Endothelial cell of umbilical vein (primary cell): Measurements from ENCODE around the gene ANKRD34A. TPM values are rescaled to one million over a fixed set of nuclear protein-coding genes. Genes with fewer than 3 reads are reported as not detected.

ENCODE experiments used
- BruUV-seq: library from RNA; stranded (reverse); fragments of 400-500 nt; replicated peaks from 2 replicates; lab custom pipeline; 2021; lab: Mats Ljungman, UMichigan
- CTCF ChIA-PET: fragments of 300-600, 350-600 bp; sonication (Branson Sonifier 250); formaldehyde crosslinking; loops from one replicate; lab custom pipeline; 2021; ENCODE audit warnings: antibody characterized with exemption, inconsistent platforms; lab: Charles Lee
- POLR2A ChIA-PET: fragments of 300-600, 350-600 bp; sonication (Branson Sonifier 250); formaldehyde crosslinking; loops from one replicate; lab custom pipeline; 2021; ENCODE audit warnings: antibody characterized with exemption, inconsistent platforms; lab: Charles Lee
- DNase-seq: peaks from one replicate; pipeline ENCODE4 v3.0.0-alpha.2; 2011; ENCODE audit warnings: low read depth, low spot score
- FAIRE-seq: peaks from 2 replicates; lab custom pipeline; 2011; peaks lifted over from hg19 to GRCh38; lab: Jason Lieb, UNC
- H2AFZ ChIP-seq: 2 replicates; pipeline ENCODE4 v1.6.0; 2012; ENCODE audit warnings: low read depth, low read length, control low read depth, inconsistent platforms
- H3K27ac ChIP-seq: 2 replicates; pipeline ENCODE4 v1.5.1; 2011; ENCODE audit warnings: low read depth, mild to moderate bottlenecking, control low read depth, low read length, moderate library complexity; ENCODE audit not compliant: insufficient read depth
- H3K27me3 ChIP-seq, 2 experiments: 2 replicates each; pipeline versions ENCODE4 v1.6.0 to v1.6.1; 2011; ENCODE audit warnings: low read length in 2 of 2, mixed read lengths in 1 of 2; ENCODE audit not compliant: control insufficient read depth in 2 of 2, insufficient read depth in 2 of 2
- H3K36me3 ChIP-seq, 2 experiments: 2 replicates in 1 of 2; 3 replicates in 1 of 2; pipeline ENCODE4 v1.5.1; 2011; ENCODE audit warnings: low read length in 2 of 2, mild to moderate bottlenecking in 1 of 2, moderate library complexity in 1 of 2; ENCODE audit not compliant: control insufficient read depth in 2 of 2, insufficient read depth in 2 of 2; ENCODE audit errors: extremely low read depth in 1 of 2
- H3K4me1 ChIP-seq: 3 replicates; pipeline ENCODE4 v1.5.1; 2011; ENCODE audit warnings: mild to moderate bottlenecking, low read length; ENCODE audit not compliant: control insufficient read depth, insufficient read depth; ENCODE audit errors: extremely low read depth
- H3K4me2 ChIP-seq: 2 replicates; pipeline ENCODE4 v1.6.1; 2011; ENCODE audit warnings: low read length, control low read depth, mixed read lengths; ENCODE audit not compliant: insufficient read depth
- H3K4me3 ChIP-seq, 3 experiments: fragments of 200-600 bp in 1 of 3; sonication (generic), shearing (Covaris generic) in 1 of 3; replicated peaks in 1 of 3; 2 replicates each; pipeline ENCODE4 v1.5.1; 2011 to 2016; ENCODE audit warnings: control low read depth in 3 of 3, low read length in 3 of 3, mild to moderate bottlenecking in 2 of 3, inconsistent platforms in 1 of 3, low read depth in 1 of 3, moderate library complexity in 1 of 3; ENCODE audit not compliant: insufficient read depth in 1 of 3
- H3K79me2 ChIP-seq: 2 replicates; pipeline ENCODE4 v1.6.0; 2012; ENCODE audit warnings: low read length, inconsistent platforms; ENCODE audit not compliant: control insufficient read depth, insufficient read depth
- H3K9ac ChIP-seq: replicated peaks from 2 replicates; pipeline ENCODE3; 2011; ENCODE audit warnings: low read length, control low read depth; ENCODE audit not compliant: insufficient read depth; ENCODE audit errors: extremely low read depth
- H3K9me1 ChIP-seq: replicated peaks from 3 replicates; pipeline ENCODE4 v1.6.0; 2011; ENCODE audit warnings: mild to moderate bottlenecking, low read length; ENCODE audit not compliant: control insufficient read depth, insufficient read depth; ENCODE audit errors: extremely low read depth
- H3K9me3 ChIP-seq: replicated peaks from 2 replicates; pipeline ENCODE4 v1.5.1; 2012; ENCODE audit warnings: low read length, inconsistent platforms; ENCODE audit not compliant: control insufficient read depth, insufficient read depth
- H4K20me1 ChIP-seq: replicated peaks from 2 replicates; pipeline ENCODE3; 2011; ENCODE audit warnings: mild to moderate bottlenecking, low read length; ENCODE audit not compliant: control insufficient read depth, insufficient read depth; ENCODE audit errors: extremely low read depth
- EZH2 ChIP-seq: IDR thresholded peaks from 2 replicates; pipeline ENCODE4 v1.6.1; 2012; ENCODE audit warnings: borderline replicate concordance, low read depth, mild to moderate bottlenecking, moderate library complexity, low read length, inconsistent platforms; ENCODE audit not compliant: severe bottlenecking
- FOS ChIP-seq: IDR thresholded peaks from 2 replicates; pipeline ENCODE4 v1.6.1; 2011; ENCODE audit warnings: mild to moderate bottlenecking, low read length, moderate library complexity, borderline replicate concordance; ENCODE audit not compliant: insufficient read depth
- GATA2 ChIP-seq: IDR thresholded peaks from 2 replicates; pipeline ENCODE4 v1.7.0; 2011; ENCODE audit warnings: low read depth, mild to moderate bottlenecking, moderate library complexity, mixed read lengths, low read length; ENCODE audit not compliant: insufficient read length, insufficient read depth
- JUN ChIP-seq: IDR thresholded peaks from 2 replicates; pipeline ENCODE4 v1.6.1; 2011; ENCODE audit warnings: borderline replicate concordance, low read depth; ENCODE audit not compliant: insufficient read length, insufficient read depth
- MYC ChIP-seq: IDR thresholded peaks from one replicate; pipeline ENCODE4 v1.6.1; 2011; ENCODE audit warnings: mild to moderate bottlenecking, low read depth, low read length
- POLR2A ChIP-seq: IDR thresholded peaks from 2 replicates; pipeline ENCODE4 v1.6.1; 2012; ENCODE audit warnings: low read depth, mild to moderate bottlenecking, control low read depth, low read length
- POLR2AphosphoS5 ChIP-seq: IDR thresholded peaks from 2 replicates; pipeline ENCODE4 v1.6.1; 2012; ENCODE audit warnings: low read depth, mild to moderate bottlenecking, control low read depth, low read length, moderate library complexity; ENCODE audit not compliant: insufficient read depth
- dilution Hi-C: fragments of 300-500 bp; cut with MboI; formaldehyde crosslinking; loops from one replicate; pipeline ENCODE4 v1.15.0; 2019; ENCODE audit warnings: low sequenced_read_pairs; ENCODE audit not compliant: extremely low pct_ligation_motif_present
- intact Hi-C: fragments of 100-400 bp; cut with micrococcal nuclease; formaldehyde crosslinking; loops from one replicate; pipeline ENCODE4 v1.10.0; 2022
- polyA plus RNA-seq, 4 experiments: library from polyadenylated mRNA; depleted of rRNA in 3 of 4; stranded (reverse) in 3 of 4; unstranded in 1 of 4; fragments of >200 nt; gene quantifications; 2 replicates each; pipeline versions ENCODE4 v1.2.1 to v1.2.3, GENCODE V29; 2011 to 2012; ENCODE audit warnings: missing spikeins in 1 of 4
- total RNA-seq: library from RNA; stranded (reverse); gene quantifications from 2 replicates; pipeline ENCODE4 v1.2.3, GENCODE V29; 2021
- TF ChIP-seq, protein P1 (sequence below), 2 donors: IDR thresholded peaks; 1 replicate in 1 of 2; 2 replicates in 1 of 2; pipeline ENCODE4 v1.5.1; 2011; ENCODE audit warnings: low read length in 2 of 2, mild to moderate bottlenecking in 2 of 2, moderate library complexity in 2 of 2, control low read depth in 1 of 2, inconsistent platforms in 1 of 2, low read depth in 1 of 2; ENCODE audit not compliant: insufficient read depth in 1 of 2; ENCODE audit errors: extremely low read depth in 1 of 2
- TF ChIP-seq, protein P2 (sequence below): IDR thresholded peaks from 2 replicates; pipeline ENCODE4 v1.6.1; 2011; ENCODE audit not compliant: insufficient read depth, insufficient read length

The ANKRD34A gene
- total and polyA plus RNA-seq, 2 donors (not counting 3 experiments of a cell fraction or from before 2014, with no cell fraction given): 0.24 to 0.43 TPM

DNA sequence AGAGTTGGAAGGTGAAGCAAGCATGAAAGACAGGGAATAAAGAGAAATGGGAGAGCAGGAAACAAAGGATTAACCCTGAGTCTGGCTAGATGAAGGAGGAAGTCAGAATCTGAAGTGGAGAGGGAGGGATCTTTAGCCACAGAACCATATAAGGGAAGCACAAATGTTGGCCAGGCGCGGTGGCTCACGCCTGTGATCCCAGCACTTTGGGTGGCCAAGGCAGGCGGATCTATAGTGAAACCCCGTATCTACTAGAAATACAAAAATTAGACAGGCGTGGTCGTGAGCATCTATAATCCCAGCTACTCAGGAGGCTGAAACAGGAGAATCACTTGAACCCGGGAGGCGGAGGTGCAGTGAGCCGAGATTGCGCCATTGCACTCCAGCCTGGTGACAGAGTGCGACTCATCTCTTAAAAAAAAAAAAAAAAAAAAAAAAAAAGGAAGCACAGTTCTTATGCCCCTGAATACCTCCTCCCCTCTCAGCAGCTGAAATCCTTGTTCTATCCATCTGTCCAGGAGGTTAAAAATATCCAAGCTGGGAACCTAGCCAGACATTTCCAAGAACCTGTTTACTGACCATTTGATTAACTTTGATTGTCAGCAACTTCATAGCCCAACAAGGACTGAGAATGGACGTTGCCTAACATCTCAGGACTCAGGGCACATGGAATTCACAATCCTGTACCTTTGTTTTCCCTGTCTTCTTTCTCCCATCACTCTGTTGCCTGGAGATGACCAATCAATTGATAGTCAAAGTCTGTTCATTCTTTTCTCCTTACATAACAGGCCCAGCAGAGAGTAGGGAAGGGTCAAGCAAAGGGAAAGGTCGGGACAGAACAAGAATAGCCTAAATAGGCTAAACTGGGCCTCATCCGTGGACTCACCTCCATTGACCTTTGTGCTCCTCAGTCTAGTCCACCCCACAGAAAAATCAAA lies 21.4 kb upstream of the ANKRD34A start:
- Histone ChIP-seq H3K4me1 (peaks cover 13% of the 10 kb centered on the region), H3K27ac (no peak overlapping the region), H3K79me2 (no peaks in the 10 kb centered on the region), H3K9me3 (no peaks in the 10 kb centered on the region), H3K4me3 (no peak overlapping the region), H3K9me1 (no peaks in the 10 kb centered on the region), H2AFZ (no peak overlapping the region), H3K9ac (no peak overlapping the region), H3K36me3 (no peaks in the 10 kb centered on the region), H3K27me3 (no peaks in the 10 kb centered on the region), H4K20me1 (no peaks in the 10 kb centered on the region), H3K4me2 (no peak overlapping the region)
- intact Hi-C loops (no loop called here), dilution Hi-C loops (no loop called here)
- ChIA-PET CTCF (interaction anchor here (1.1 to 20.0 kb wide), 2 partner anchors 8 to 21 kb away, joined by 4 to 496 read pairs; no protein-coding TSS in a partner anchor), POLR2A (no interaction called here)
- DNase-seq (peak; percentile 63), FAIRE-seq (no peak)
- BruUV-seq: no TSS peak
- TF ChIP-seq FOS (peak; percentile 13), EZH2 (no peak)
- TF ChIP-seq, protein P1, sequence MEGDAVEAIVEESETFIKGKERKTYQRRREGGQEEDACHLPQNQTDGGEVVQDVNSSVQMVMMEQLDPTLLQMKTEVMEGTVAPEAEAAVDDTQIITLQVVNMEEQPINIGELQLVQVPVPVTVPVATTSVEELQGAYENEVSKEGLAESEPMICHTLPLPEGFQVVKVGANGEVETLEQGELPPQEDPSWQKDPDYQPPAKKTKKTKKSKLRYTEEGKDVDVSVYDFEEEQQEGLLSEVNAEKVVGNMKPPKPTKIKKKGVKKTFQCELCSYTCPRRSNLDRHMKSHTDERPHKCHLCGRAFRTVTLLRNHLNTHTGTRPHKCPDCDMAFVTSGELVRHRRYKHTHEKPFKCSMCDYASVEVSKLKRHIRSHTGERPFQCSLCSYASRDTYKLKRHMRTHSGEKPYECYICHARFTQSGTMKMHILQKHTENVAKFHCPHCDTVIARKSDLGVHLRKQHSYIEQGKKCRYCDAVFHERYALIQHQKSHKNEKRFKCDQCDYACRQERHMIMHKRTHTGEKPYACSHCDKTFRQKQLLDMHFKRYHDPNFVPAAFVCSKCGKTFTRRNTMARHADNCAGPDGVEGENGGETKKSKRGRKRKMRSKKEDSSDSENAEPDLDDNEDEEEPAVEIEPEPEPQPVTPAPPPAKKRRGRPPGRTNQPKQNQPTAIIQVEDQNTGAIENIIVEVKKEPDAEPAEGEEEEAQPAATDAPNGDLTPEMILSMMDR (IDR thresholded peaks at IDR 0.05; ENCODE audit: extremely low read depth in 1 of 2, insufficient read depth in 1 of 2, low read depth in 1 of 2, low read length in 2 of 2): no peak

DNA sequence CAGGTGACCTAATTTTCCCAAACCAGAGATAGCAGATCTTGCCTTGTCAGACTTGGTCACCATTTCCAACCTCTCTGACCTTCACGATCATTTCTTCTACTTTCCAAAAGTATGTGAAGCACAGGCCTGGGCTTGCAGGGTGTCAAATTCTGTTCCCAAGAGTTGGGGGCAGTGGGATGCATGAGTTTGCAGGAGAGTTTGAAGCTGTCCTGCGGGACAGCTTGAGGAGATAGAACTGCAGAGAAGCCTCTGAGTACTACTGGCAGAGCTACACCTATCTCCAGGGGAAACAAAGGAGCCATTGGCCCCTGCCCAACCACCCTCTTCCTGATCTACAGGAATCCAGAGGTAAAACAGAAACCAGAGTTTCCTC lies 20.7 kb upstream of the ANKRD34A start:
- no peak for FAIRE-seq
- H3K9me3 ChIP-seq: no peaks in the 10 kb centered on the region
- no peaks in the 10 kb centered on the region for H3K79me2 ChIP-seq
- H3K4me3 ChIP-seq: no peak overlapping the region
- H3K27me3 ChIP-seq: no peaks in the 10 kb centered on the region
- TF ChIP-seq, protein P1 (IDR thresholded peaks at IDR 0.05; ENCODE audit: extremely low read depth in 1 of 2, insufficient read depth in 1 of 2, low read depth in 1 of 2, low read length in 2 of 2): no peak
- TF ChIP-seq MYC: no peak
- no peak for TF ChIP-seq GATA2
- TF ChIP-seq, protein P2, sequence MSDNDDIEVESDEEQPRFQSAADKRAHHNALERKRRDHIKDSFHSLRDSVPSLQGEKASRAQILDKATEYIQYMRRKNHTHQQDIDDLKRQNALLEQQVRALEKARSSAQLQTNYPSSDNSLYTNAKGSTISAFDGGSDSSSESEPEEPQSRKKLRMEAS: no peak
- TF ChIP-seq FOS: no peak
- TF ChIP-seq POLR2A: no peak
- no peak for TF ChIP-seq POLR2AphosphoS5
- TF ChIP-seq JUN: no peak
- no peak overlapping the region for H3K4me2 ChIP-seq
- peaks cover 19% of the 10 kb centered on the region for H3K4me1 ChIP-seq
- CTCF ChIA-PET: interaction anchor here (1.1 to 20.0 kb wide), 2 partner anchors 8 to 21 kb away, joined by 4 to 496 read pairs; no protein-coding TSS in a partner anchor
- no peak overlapping the region for H3K27ac ChIP-seq
- BruUV-seq: no TSS peak
- DNase-seq: no peak
- no peaks in the 10 kb centered on the region for H3K9me1 ChIP-seq
- H4K20me1 ChIP-seq: no peaks in the 10 kb centered on the region
- dilution Hi-C loops: no loop called here
- intact Hi-C loops: no loop called here
- no peaks in the 10 kb centered on the region for H3K36me3 ChIP-seq
- no peak overlapping the region for H2AFZ ChIP-seq
- POLR2A ChIA-PET: no interaction called here
- no peak overlapping the region for H3K9ac ChIP-seq
